HG03159 (cell line): Measurements from ENCODE around the gene NDUFAF8.

Experiments
- ATAC-seq: cut with Tn5 transposase; IDR thresholded peaks from one replicate; pipeline ENCODE4 v1.9.1; 2021; ENCODE audit warnings: mild to moderate bottlenecking, moderate library complexity; ENCODE audit not compliant: unreplicated experiment

NDUFAF8 gene

DNA sequence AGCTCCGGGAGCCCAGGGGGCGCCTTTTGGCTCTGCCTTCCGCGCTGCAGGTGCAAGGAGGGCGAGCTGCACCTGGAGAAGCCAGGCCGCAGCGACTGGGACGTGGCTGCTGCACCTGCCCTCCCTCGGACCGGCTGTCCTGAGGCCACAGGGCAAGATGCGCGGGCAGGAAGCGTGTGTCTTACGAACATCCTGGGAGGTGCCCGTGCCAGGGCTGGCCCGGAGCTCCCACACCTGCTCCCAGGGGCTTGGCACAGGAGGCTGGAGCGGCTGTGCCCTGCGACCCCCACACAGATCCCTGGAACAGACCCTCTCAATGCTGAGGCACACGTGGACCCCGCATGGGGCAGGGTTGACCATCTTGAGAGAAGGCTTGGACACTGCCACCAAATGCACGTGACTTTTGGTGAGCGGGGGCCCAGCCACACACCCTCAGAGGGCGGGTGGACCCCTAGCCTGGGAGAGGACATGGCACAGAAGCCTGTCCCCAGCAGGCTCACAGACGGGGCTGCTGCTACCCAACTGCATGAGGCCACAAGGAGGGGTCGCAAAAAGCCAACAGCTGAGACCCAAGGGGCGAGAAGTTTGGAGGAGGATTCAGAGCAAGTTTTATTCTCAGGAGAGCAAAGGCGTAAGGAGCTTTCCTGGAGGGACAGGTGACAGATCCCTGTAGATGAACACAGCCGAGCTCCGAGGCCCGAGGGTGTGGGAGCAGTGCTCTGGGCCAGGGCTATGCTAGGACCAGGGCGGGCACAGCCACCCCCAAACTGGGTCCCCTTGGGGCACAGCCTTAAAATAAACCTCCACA lies 11.4 kb downstream of the NDUFAF8 start:
- ATAC-seq: no peak

DNA sequence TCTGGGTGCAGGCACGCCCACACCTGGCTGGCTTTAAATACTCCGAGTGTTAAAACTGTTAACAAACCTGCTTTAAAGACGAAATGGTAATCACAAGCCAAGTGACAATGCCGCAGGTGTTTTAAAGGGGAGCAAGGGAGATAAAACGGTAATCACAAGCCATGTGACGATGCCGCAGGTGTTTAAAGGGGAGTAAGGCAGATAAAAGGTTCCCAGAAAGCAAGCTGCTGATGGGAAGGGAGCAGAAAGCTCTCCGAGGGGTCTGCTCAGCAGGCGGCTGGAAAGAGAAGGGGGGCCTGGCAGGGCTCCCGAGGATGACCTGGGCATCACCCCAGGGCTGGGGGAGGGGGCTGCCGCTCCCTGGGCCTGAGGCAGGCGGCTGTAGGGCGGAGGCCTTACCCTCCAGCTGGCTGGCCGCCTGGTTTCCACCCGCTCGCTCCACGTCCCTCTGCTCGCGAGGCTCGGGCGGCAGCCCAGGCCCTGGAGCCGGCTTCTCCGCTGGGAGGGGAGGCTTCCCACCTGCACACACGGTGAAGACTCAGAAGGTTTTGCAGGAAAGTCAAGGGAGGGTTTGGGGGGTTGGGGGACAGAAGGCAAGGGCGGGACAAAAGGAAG lies 12.1 kb downstream of the NDUFAF8 start:
- ATAC-seq: no peak

DNA sequence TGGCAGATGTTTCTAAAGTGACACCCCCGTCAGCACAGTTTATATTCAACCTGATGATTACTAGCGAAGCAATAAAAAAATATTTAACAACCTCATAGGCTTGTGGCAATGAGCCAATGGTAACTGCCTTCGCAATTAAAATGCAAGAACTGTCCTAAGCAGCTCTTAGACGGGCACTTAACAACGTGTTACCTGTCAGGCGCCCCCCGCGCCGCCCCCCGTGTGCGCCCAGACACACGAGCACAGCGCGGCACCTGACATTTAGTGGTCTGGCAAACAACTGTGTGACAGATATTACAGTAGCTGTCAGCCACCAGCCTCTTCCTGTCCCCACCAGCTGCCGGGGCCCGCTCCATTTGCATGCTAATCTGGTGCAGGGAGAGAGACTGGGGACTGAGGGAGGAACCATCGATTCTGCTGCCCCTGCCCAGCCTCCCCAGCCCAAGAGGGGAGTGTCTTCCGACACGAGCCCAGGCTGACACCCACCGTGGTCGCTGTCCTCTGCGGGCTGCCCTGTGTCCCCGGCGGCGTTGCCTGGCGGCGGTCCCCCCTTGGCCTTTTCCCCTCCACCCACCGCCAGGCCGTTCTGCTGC lies 12.7 kb downstream of the NDUFAF8 start:
- ATAC-seq: no peak

DNA sequence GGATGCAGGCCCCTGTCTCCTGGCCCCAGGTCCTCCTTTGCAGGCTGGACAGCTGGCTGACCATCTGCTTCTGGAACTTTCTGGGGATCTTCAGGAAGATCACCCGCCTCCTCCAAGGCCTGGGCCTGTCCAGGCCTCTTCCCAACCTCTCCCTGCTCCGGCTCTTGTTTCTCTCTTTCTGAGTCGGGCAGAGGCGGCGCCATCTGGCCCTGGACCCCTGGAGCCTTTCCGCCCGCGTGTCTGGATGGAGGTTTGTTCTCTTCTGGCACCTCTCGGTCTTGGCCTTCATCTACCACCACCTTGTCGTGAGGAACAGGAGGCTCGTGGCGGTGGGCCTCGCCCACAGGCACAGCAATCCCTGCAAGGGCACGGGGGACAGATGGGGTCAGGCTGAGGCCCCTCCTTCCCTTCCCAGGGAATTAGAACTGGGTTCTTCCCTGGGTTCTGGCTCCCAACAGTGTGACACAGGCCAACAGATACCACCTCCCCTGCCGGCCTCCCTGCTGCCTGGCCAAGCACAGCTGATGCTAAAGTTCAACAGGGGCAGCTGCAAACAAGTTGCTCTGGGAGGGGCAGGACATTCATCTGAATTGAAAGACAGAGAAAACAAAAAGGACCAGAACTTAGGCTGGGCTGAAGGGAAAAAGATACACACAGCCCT lies 13.3 kb downstream of the NDUFAF8 start:
- ATAC-seq: no peak

DNA sequence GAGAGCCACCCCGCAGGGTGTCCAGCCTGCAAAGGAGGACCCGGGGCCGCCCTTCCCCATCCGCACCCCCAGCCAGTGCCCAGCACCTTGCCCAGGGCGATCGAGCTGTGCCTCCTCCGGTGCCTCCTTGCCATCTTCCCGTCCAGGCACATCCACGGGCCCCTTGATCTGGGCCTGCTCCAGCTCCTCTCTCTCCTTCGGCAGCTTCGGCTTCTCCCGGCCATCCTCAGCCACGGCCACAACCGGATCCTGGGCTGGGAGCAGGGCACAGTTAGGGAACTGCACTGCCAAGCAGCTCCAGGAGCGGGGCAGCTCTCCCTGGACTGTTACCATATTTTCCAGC lies 13.8 kb downstream of the NDUFAF8 start:
- ATAC-seq: no peak

DNA sequence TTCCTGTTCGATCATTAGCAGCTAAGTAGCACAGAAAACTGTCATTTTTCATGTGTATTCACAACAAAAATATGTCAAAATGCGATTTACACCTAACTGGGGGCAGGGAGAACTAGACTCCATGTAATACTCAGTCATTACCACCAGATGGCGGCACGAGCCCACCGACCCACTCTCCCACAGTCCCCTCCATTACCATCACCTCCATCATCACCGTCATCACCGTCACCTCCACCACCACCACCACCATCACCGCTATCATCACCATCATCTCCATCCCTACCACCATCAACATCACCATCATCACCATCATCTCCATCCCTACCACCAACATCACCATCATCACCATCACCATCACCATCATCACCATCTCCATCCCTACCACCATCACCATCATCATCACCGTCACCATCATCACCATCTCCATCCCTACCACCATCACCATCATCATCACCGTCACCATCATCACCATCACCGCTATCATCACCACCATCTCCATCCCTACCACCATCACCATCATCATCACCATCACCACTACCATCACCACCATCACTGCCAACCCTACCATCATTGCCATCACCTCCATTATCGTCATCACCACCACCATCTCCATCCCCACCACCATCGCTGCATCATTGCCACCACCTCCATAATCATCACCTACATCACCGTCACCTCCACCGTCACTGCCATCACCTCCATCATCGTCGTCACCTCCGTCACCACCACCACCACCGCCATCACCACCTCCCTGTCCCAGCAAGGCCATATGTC lies 14.4 kb downstream of the NDUFAF8 start:
- ATAC-seq: no peak

DNA sequence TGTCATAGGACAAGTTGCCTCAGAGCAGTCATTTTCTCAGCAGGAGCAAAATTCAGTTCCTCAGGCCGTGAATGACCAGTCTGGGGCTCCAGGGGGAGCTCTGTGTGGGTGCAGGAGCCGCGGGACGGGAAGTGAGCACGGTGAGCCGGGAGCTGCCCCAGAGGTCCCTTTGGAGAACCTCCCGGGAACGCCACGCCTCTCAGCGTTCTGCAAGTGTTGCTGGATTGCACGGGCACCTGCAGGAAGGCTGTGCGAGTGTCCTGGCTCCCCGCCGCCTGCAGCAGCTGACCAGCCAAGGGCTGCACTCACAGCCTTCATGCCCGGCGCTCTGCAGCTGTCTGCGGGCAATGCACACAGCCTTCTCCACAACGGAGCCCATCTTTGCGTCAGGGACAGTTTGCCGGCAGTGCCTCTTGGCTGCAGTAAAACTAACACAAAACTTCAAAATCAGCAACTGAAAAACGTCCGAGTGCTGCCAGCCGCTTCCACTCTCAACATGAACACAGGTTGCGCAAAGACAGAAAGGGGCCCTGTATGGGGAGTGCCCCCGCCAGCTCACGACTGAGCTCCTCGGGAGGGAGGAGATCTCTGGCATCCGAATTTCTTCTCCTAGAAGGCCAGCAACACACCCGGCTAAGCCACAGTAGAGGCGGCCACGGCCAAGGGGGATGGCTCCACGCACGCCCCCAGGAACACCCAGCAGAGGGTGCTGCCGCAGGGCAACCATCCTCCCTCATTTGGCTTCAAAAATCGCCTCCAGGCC lies 16.0 kb downstream of the NDUFAF8 start:
- no peak for ATAC-seq

DNA sequence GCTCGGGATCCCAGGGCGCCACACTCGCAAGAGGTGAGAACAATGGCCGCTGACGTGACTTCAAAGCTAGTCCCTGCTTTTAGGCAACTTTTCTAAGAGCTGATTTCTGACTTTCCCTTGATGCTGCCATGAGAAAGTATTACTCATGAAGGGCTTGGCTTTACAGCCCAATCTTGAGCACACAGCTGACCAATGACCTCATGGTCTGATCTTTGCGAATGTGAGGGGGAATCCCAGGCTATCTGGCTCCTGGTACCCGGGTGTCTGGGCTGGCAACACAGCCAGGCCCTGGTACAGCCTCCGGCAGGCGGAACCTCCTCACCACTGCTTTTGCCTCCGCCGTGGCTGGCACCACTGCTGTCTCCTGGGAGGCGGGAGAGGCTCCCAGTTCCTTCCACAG lies 17.5 kb downstream of the NDUFAF8 start:
- ATAC-seq: no peak

DNA sequence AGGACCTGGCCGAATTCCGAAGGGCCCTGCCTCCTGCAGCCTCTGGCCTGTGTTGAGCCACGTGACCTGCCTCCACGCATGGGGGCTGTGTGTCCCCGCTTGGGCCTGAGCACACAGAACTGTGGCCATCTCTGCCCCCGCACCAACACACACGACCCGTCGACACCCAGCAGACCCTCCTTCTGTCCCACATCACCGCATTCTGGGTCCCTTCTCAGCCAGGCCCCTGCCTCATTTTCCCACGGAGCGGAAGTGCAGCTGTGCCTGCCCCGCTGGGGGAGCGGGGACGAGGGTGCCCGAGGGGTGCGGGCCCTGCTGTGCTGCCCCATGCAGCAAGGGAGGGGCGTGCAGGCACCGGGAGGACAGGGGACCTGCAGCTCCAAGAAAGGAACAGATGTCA lies 18.4 kb downstream of the NDUFAF8 start:
- ATAC-seq: no peak

DNA sequence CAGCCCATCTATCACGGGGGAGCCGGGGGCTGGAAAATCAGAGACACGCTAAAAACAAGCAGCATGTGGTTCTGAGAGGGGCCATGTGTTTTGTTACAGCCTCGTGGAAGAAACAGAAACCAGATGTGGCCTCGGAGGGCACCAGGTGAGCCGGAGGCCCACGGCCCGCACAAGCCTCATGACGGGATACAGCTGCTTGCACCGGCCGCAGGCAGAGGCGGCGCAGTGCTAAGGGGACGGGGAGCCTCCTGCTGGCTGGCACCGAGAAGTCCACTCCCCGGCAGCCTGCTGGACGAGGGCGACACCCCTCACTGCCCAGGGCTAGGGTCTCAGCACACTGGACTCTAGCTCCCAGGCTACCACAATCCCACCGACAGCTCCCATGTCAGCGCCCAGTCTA lies 19.2 kb downstream of the NDUFAF8 start:
- no peak for ATAC-seq

DNA sequence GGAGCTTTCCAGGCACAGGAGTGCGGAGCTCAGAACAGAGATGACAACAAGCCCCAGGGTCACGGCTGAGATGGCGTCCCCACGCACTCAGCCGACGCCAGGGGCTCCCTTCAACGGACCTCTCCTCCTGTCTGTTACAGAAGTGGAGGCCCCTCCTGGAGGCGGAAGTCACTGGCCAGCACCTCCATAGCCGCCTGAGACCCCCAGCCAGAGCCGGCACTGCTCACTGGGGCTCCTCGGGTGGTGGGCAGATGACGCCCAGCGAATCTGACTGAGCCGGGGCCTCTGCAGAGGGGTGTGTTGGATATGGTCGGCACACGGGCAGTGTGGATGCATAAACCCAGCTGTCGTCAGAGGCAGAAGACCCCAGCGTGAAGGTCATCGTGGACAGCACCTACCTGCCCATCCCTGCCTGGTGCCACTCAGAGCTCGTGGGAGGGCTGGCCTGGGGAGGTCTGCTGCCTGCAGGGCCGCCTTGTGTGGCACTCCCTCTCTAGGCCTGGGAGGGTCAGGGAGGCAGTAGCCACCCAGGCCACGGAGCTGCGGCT lies 20.0 kb downstream of the NDUFAF8 start:
- no peak for ATAC-seq

DNA sequence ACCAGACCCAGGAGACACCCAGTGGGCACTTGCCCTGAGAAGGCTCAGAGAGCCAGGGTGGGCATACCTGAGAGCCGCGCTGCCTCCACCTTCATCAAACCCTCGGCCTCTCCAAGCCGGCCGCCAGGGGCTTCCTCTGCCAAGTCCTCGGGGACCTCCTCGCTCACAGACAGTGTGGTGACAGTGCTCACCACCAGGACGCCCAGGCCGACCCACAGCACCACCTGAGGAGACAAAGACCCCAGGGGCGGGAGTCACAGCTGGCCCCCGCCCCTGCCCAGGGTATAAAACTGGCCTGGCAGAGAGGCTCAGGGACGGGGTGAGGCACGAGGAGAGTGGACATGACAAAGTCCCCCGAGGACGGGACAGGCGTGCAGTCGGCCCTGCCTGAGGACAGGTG lies 21.1 kb downstream of the NDUFAF8 start:
- no peak for ATAC-seq

DNA sequence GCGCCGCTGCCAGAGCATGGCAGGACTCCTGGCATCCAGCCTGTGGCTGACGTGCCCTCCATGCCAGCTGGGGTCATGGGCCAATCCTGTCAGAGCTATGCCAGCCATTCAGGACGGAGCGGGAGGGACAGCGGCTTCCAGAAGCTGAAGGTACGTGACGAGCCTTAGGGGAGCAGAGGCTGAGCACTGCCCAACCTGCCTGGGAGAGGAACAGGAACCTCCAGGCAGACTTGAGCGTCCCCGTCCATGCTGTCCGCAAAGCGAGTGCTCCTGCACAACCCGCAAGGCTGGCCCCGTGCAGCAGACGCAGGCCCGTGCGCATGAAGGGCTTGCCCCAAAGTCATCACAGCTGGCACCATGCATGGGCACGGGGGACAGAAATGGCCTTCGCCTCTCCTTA lies 21.5 kb downstream of the NDUFAF8 start:
- no peak for ATAC-seq

DNA sequence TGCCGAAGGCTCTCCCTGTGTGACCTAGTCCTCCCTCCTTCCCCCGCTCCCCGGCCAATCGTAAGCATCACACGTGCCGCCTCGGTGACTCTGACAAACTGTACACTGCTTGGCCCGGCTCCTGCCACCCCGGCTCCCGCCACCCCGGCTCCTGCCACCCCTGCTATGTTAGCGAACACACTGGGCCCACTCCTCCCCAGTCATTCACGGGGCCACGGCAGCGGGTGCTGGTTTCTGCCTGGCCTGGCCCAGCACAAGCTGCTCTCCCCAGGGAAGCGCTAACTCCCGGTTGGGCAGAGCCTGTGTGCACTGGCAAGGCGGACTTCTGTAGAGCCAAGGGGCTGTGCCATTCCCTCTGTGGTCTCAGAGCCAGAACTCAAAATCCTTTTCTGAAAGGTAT lies 22.0 kb downstream of the NDUFAF8 start:
- ATAC-seq: no peak

DNA sequence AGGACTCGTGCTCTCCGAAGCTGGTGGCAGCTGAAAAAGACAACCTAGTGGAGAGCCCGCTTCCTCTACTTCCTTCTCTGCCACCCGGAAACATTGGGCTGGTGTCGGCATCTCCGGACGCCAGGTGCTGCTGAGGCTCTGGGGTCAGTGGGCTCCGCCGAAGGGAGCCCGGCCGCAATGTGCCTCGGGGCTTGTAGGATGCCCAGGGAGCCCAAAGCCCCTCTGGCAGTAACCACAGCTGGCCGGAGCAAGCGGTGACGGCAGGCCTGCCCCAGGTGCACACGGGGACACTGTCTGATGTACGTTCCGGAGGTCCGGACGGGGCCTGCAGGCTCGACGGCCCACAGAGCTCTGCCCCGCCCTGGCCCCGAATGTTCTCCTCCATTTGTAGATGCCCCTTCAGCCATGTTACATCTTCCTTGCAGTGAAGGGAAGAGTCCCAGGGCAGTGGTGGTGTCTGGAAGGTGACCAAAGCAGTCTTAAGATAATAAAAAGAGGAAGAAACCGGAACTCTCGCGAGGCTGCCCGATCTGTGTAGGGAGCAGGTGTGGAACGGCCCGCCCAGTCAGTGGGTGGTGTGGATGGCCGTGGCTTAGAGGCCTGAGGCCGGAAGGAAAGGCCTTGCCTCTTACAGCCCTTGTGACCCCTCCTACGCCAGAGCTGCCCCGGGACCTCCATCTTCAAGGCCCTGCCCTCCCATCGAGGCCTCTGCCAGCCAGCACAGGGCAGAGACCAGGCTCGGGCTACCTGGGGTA lies 22.6 kb downstream of the NDUFAF8 start:
- no peak for ATAC-seq

DNA sequence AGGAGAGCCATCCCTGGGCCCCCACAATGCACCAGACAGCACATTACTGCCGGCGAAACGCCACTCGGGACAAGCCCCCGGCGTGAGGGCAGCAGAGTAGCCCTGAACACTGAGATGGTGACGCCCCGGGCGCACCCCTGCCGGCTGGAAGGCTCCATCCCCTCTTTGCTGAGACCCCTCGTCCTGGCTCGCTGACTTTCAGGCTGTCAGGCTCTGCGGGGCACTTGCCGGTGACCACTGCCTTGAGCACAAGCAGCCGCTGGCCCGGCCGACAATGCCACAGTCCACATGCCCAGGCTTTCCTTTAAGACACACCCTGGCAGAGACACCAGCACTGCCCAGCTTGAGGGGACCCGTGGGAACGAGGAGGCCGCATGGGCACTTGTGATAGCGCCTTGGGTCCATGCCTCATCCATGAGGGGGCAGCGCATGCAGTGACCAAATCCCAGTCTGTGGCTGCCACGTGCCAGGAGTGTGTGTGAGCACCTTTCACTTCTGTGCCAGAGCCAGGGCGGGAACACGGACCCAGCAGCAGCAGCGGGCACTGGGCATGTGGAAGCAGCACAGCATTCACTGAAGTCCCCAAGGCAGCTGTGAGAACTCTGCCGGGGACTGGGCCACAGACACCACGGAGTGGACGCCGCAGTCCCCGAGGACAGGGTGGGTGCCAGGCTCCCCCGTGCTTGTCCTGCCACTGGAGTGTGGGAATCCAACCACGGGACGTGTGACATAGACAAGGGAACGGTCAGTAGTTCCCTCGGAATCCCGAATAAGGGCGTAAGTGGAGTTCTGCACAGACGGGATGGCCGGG lies 24.5 kb downstream of the NDUFAF8 start:
- ATAC-seq: no peak

DNA sequence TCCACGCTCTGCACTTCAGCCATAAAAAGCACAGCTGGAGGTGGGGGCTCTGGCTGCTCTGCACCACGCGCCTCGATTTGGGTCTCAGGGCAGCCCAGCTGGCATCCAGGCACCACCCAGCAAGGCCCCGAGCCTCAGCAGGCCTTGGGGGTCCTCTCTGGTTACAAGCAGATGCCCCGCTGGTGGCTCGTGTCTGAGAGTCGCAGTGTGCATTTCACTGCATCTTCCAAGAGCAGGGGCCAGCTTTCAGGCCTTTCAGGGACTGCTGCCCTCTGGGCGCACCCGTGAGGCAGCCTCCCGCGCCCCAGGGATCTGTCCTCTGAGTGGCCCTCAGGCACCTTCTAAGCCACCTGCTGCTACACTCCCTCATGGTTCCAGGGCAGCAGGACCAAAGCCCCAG lies 25.5 kb downstream of the NDUFAF8 start:
- no peak for ATAC-seq

DNA sequence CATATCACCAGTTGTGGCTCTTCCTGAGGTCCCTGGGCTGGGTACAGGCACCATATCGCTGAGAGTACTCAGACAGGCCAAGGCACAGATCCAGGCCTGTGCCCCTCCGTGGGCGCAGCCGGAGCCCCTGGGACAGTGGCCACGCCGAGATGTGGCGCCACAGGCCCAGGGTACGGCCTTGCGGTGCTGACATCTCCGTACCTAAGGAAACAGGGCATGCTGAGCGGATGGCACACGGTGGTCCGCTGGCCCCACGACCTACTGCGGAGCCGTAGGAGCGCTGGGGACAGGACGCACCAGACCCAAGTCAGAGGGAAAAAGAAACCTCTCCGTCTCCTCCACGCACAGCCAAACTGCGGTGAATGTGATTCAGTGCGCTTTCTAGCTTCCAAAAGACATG lies 26.5 kb downstream of the NDUFAF8 start:
- ATAC-seq: no peak
